ENCODE data around the gene CEACAM3. TPM values are rescaled to one million over a fixed set of nuclear protein-coding genes. Genes with fewer than 3 reads are reported as not detected.
A peak's percentile ranks its signal among the peaks of the same experiment; 100 is the strongest.

CEACAM3 gene
- total RNA-seq, 1 experiment from 2014 or later: not detected

DNA sequence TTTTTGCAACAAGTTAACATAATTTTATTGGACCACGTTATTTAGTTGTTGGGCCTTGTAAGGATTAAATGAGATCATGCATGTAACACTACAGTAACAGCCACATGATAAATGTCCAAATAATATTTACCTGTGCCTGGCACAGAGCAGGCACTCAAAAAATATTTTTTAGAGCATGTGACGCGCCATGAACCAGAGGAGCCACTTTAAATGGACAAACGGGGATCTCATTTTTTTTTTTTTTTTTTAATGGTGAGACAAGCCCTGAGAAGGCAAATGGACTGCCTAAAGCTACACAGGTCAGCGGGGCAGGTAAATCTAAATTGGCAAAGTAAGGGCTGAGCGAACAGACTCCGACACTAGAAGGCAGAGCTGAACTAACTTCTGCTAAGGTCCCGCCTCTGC, 62.8 kb downstream of the CEACAM3 start:
- H3K27me3 Mint-ChIP-seq (ENCODE audit: low read depth): peaks cover 24% of the 10 kb centered on the region
- Histone ChIP-seq H2BK20ac (ENCODE audit: low read depth, low read length, poor library complexity, severe bottlenecking) (no peak overlapping the region), H3K18ac (ENCODE audit: insufficient read length, low read depth, low read length) (no peak overlapping the region), H3K14ac (ENCODE audit: insufficient read depth, low read length) (no peak overlapping the region), H3K79me1 (ENCODE audit: insufficient read depth, low read depth, low read length, poor library complexity, severe bottlenecking) (peaks cover 12% of the 10 kb centered on the region), H3K23me2 (ENCODE audit: insufficient read length, low read depth, low read length, poor library complexity, severe bottlenecking) (peaks cover 9% of the 10 kb centered on the region), H3K23ac (ENCODE audit: insufficient read length, low read depth, low read length) (no peak overlapping the region), H2BK120ac (ENCODE audit: low read depth, low read length, poor library complexity, severe bottlenecking) (no peak overlapping the region), H4K91ac (ENCODE audit: insufficient read length, low read depth, low read length) (no peak overlapping the region), H3K79me2 (ENCODE audit: insufficient read depth, low read length) (peaks cover 25% of the 10 kb centered on the region), H3K27me3 (ENCODE audit: insufficient read depth, low read length) (no peaks in the 10 kb centered on the region), H2AFZ (ENCODE audit: low read length) (no peak overlapping the region), H3K9ac (ENCODE audit: extremely low read depth, insufficient read length, low read length) (no peak overlapping the region), H4K8ac (replicated peaks; ENCODE audit: insufficient read length, low read depth, low read length) (no peak overlapping the region), H2AK5ac (ENCODE audit: insufficient read length, low read length) (no peak overlapping the region), H4K5ac (ENCODE audit: insufficient read length, low read depth, low read length) (no peak overlapping the region), H3K4ac (ENCODE audit: low read depth, low read length) (no peak overlapping the region), H2BK15ac (ENCODE audit: low read depth, low read length) (no peak overlapping the region), H3K9me3 (ENCODE audit: control insufficient read depth, low read depth, low read length) (no peaks in the 10 kb centered on the region), H3K27ac (ENCODE audit: insufficient read length, low read depth, low read length) (no peak overlapping the region), H3K56ac (ENCODE audit: insufficient read length, low read depth, low read length) (no peak overlapping the region), H3K4me1 (ENCODE audit: insufficient read depth, low read length) (no peaks in the 10 kb centered on the region; the same call in 1 of the 2 replicates), H4K20me1 (ENCODE audit: control insufficient read depth, insufficient read depth, insufficient read length) (no peaks in the 10 kb centered on the region), H3K4me2 (ENCODE audit: insufficient read depth, insufficient read length, low read length) (peak overlapping the region; percentile 17), H2BK12ac (ENCODE audit: insufficient read length, low read depth, low read length) (no peak overlapping the region), H3T11ph (ENCODE audit: low read length) (no peak overlapping the region), H2BK5ac (ENCODE audit: insufficient read length, low read length) (no peak overlapping the region)
- DNase-seq: no peak
- H3K27ac Mint-ChIP-seq: peak overlapping the region; percentile 77 to 100 (median 86); a peak in 3 of 7 replicates
- H3K4me3 Mint-ChIP-seq: peak overlapping the region; percentile 84 to 95
- no peaks in the 10 kb centered on the region; a peak in 2 of 5 replicates for H3K9me3 Mint-ChIP-seq
- H3K36me3 Mint-ChIP-seq (ENCODE audit: insufficient read depth in 1 of 3, low read depth in 3 of 3): peaks cover 35 to 38% (median 38%) of the 10 kb centered on the region in 3 experiments
- peaks cover 28 to 33% of the 10 kb centered on the region in 2 experiments for H3K4me1 Mint-ChIP-seq
- TF ChIP-seq, protein P1, sequence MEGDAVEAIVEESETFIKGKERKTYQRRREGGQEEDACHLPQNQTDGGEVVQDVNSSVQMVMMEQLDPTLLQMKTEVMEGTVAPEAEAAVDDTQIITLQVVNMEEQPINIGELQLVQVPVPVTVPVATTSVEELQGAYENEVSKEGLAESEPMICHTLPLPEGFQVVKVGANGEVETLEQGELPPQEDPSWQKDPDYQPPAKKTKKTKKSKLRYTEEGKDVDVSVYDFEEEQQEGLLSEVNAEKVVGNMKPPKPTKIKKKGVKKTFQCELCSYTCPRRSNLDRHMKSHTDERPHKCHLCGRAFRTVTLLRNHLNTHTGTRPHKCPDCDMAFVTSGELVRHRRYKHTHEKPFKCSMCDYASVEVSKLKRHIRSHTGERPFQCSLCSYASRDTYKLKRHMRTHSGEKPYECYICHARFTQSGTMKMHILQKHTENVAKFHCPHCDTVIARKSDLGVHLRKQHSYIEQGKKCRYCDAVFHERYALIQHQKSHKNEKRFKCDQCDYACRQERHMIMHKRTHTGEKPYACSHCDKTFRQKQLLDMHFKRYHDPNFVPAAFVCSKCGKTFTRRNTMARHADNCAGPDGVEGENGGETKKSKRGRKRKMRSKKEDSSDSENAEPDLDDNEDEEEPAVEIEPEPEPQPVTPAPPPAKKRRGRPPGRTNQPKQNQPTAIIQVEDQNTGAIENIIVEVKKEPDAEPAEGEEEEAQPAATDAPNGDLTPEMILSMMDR (conservative IDR thresholded peaks at IDR 0.05): no peak
- WGBS (ENCODE audit: extremely low coverage, insufficient read length, low lambda C conversion rate): no CpG with 5 or more reads among the region's 8 CpGs
